GM12891 (cell line): Measurements from ENCODE around the gene ATF2.

Experiments
- POLR2A ChIP-seq: IDR thresholded peaks from 2 replicates; pipeline ENCODE4 v1.6.1; 2011; ENCODE audit warnings: low read depth, low read length, control low read depth
- POLR2AphosphoS5 ChIP-seq: IDR thresholded peaks from 2 replicates; pipeline ENCODE4 v1.6.1; 2011; ENCODE audit warnings: low read depth, low read length, control low read depth
- SPI1 ChIP-seq: IDR thresholded peaks from 2 replicates; pipeline ENCODE4 v1.6.1; 2011; ENCODE audit warnings: low read depth, low read length, control low read depth
- TAF1 ChIP-seq: IDR thresholded peaks from 2 replicates; pipeline ENCODE4 v1.6.1; 2011; ENCODE audit warnings: low read depth, low read length, control low read depth

DNA sequence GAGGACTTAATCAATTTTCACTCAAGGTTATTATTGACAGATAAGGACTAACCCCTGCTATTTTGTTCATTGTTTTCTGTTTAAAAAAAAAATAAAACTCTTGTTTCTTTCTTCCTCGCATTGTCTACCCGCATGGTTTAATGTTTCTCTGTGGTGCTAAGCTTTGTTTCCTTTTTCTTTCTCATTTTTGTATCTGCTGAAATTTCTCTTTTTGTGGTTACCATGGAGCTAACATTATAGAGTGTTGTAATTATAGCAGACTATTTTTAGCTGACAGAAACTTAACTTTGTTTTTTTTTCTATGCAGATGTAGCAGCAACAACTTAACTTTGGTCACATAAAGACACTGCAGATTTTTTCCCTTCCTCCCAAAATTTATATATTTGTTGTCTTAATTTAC, 119.7 kb downstream of the ATF2 start:
- TF ChIP-seq POLR2A (no peak), POLR2AphosphoS5 (no peak), SPI1 (no peak), TAF1 (no peak)
